SIG-M5 (cell line): ENCODE results near the gene STAMBPL1.

Source experiments
- DNase-seq: peaks from one replicate; lab custom pipeline; 2025; lab: John Stamatoyannopoulos, UW

STAMBPL1 gene

DNA sequence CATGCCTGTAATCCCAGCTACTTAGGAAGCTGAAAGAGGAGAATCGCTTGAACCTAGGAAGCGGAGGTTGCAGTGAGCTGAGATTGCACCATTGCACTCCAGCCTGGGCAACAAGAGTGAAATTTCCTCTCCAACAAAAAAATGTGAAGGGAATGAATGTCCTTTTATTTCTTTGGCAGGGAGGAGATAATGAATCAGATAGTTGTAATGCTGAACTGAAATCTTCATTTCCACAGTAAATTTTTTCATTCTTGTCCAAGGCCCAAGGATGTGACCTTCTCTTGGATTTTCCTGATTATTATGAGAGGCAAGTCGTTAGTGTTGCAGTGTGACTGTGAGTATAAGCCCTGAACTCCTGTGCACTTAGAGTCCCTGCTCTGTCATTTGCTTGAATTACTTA lies 13.6 kb downstream of the STAMBPL1 start:
- no peak for DNase-seq

DNA sequence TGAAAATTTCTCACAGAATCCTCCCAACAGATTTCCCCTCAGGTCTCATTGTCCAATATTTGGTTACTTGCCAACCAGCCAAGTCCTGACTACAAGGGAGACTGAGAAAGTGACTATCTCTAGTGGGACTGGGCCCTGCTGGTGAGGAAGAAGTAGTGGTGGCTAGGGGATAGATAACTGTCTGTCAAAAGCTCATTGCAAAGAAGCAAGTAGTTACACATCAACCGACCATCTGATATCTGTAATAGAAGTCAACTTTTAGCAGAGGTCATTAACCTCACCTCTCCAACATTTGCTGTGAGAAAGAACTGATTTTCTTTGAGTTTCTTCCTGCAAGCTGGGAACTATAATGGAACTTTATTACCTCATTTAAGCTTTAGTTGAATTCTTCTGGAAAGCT lies 15.2 kb downstream of the STAMBPL1 start:
- DNase-seq = no peak

DNA sequence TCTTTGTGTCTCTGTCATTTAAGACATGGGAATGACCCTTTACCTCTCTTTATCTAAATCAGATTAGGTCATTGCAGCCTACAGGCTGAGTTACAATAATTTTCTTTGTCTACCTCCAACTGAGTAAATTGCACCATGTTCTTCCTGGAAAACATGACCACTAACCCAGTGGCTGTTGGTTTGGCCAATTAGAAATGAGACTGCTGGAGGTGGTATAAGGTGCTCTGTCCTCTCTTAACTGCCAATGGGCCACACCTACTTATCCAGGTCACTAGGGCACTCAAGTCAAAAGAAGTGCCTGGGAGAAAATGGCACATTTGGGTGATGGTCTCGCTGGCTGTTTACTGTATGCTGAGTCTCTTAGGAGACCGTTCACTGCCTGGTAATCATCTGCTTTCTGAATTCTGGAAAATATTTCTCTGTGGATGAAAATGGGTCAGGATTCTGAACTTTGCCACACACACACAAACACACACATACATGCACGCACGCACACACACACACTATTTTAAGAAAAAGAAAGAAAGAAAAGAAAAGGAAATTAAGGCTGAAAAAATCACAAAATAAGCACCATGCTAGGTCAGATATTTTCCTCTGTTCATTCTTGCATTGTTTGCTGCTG lies 16.4 kb downstream of the STAMBPL1 start:
- DNase-seq = no peak

DNA sequence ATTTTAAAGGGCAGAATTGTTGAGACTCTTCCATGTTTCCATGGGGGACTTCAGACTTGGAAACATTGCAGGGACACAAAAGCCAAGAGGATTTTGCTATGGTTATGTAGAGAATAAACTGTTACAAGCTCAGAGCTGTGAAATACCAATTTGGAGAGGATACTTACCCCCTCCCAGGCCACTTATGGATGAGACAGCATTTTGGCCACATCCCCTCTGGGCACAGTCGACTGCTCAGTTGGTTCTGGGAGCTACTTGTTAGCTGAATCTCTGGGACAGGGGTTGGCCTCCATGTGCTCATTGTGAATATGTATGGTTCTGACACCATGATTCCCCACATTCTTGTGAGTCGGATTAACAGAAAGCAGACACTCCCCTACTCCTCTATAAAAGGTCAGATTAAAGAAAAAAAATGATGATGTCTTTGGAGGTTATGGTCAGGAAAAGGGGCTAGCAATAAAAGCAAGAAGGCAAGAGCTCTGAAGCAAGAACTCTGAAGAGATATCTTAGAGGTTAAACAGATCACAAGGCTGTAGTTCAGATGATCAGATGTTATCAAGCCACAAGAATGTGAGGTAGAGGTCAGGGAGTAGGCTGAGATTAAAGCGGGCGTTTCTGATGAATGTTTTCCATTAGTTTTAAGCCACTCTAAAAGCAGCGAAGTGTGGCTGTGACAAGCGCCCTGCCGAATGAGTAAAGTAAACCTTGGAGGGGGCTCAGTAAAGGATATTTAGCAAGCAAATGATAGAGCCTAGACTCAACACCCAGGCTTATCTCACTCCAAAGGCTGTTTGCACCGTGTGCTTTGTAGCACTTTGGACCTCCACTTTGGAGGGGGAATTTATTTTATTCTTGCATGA lies 17.2 kb downstream of the STAMBPL1 start:
- DNase-seq = no peak

DNA sequence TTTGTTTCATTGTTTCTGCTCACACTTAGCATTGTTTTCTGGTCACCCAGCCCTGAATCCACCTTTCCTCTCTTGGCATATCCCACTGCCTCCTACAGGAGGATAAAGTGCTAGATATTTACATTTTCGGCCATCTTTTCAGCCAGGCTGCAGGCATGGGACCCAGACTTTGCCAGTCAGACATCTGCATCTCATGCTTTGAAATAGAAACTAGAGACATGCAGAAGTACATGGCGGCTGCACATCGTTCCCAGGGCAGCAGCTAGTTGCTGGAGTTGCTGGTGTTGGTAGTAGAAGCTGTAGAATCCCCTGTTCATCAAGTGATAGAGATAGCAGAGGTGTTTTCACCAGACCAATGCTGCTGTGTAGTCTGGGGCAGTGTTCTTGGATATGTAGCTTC lies 18.7 kb downstream of the STAMBPL1 start:
- DNase-seq = no peak

DNA sequence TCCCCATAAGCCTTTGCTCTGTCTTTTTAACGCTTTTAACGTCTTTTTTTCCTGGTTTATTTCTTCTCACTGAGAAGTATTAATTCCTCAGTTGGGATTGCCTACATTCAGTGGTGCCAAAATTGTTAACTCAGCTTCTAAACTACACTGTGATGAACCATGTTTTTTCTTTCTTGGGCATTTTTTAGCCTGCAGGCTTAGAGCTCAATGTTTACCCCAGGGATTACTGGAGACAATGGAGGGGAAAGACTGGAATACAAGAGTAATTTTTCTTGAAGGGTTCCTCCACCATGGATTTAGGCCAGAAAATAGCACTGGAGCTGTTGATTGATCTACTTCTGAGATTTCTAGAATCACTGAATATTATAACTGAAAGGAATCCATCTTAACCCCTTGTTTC lies 19.8 kb downstream of the STAMBPL1 start:
- no peak for DNase-seq

DNA sequence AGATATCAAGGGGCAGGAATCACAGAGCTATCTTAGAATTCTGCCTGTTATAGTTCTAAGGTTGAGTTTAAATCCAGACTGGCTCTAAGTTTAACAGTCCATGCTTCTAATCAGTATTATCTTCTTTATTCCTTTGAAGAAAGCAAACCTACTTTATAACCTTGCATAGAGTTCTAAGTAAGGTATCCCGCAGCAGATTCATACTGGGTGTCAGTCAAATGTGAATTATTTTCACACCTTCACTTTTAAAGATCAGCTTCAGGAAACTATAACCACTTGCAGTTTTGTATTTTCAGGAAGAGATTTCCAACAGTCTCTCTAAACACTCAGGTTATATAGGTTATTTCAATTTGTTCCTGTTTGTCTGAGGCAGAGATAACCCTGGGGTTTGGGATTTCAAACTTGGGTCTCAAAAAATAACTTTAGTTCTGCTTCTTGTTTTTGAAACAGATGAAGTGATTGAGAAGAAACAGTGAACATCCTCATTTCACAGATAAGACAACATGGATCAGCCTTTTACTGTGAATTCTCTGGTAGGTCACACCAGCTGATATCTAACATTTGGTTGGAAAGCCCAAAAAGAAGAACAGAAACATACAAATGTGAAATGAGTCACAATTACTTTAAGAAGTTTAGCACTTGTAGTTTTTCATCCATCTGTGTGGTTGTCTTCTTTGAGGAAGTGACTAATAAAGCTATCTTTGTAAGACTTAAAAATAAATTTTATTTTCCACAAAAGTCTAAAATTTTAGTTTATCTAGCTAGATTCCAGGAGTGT lies 21.4 kb downstream of the STAMBPL1 start:
- DNase-seq = peak; percentile 83

DNA sequence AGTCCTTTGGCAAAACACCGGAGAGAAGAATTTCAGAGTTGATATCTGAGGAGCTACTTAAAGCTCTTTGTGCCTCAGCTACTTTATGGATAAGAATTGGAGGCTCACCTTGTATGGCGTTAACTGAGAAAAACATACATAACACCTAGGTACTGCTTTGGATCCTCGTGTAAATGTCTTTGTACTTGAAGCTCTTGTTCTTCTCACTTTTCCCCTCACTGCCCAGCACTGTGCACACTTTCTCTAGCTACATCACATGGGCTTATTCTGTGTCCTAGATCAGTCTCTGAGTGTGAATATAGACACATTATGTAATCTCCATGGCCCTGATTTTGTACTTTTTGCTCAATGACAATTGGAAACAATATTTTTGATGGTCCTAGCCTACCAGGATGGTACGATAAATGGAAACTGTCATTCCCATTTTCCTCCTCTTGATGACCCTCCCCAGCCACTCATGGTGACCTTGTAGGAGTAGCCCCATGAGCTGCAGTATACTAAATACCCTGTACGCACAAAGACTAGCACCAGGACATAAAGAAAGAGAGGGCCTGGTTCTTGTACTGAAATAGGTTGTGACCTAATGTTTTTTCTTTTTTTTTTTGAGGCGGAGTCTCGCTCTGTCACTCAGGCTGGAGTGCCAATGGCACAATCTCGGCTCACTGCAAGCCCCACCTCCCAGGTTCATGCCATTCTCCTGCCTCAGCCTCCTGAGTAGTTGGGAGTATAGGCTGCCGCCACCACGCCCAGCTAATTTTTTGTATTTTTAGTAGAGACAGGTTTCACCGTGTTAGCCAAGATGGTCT lies 22.1 kb downstream of the STAMBPL1 start:
- DNase-seq = no peak

DNA sequence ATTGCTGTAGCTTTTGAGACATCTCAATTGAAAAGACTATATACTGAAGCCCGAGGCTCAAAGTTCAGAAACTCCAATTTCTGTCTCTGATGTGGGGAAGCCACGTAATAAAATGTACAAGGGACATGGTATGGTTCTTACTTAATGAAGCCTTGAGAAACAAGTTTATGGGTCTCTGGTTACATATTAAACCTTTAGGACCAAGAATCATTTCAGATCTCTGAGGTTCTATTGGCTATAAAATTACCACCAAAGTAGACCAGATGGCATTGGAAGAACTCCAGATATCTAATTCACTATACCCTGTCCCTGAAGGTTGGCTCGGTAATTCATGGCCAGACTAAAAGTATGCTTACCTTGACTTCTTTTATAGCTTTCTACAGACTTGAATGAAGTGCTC lies 23.7 kb downstream of the STAMBPL1 start:
- no peak for DNase-seq

DNA sequence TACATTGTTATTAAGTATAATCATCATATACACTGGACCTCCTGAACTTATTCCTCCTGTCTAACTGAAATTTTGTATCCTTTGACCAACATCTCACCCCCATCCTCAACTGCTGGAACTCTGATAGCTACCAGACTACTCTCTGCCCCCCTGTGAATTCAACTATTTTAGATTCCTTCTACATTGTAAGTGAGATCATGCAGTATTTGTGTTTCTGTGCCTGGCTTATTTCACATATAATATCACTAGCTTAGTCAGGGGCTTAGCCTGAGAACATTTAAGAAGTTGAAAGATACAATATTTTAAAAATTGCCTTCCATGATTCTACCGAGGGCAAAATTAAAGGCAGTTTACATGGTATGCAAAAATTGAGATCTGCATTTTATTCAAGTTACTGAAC lies 26.9 kb downstream of the STAMBPL1 start:
- no peak for DNase-seq

DNA sequence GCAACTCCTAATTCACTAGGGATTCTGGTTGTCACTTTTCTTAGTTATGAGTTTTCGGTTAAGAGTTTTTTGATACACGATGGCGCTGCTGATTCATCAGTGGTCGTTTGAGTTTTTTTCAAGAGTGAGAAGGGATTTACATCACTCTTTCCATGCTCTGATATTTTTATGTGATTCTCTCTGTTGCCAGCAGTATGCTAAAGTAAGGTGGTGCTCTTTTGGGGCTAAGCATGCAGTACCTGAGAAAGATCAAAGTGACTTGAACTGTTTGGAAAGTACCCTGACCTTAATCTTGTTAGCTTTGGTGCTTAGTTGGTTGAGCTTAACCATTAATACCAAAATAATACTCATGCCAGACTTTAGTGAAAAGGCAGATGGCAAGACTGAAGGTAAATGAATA lies 28.1 kb downstream of the STAMBPL1 start:
- DNase-seq = no peak

DNA sequence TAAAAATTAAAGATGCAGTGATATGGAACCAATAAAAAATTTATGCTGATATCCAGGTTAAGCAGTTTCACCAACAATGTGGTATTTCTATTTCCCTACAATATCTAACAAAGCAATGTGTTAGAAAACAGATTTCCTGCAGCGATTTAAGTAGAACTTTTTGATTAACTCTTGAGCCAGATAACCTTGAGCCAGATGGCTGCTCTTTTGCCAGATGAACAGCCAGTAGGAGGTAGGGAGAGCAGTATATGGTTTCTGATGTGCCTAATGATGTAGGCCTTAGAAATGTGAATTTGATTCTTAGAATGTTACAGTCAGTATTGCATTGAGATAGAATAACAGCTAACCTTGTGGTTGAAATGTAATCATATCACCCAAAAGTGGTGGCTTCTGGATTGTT lies 31.1 kb downstream of the STAMBPL1 start:
- DNase-seq = no peak

DNA sequence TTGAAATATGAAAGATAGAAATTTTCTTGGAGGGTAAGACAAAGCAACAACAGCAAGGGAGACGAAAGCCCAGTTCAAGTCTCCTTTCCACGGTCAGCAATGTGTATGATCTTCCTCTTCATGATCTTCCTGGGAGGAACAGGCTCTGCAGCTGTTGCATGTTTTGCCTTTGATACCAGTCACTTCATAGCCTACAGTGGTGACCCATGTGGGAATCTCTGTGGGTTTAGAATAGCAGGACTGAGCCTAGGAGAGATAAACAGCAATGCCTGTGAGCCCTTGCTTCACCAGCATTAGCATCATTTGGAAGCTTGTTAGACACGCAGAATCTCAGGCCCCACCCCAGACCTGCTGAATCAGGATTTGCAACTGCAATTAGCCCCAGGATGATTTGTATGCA lies 31.8 kb downstream of the STAMBPL1 start:
- no peak for DNase-seq

DNA sequence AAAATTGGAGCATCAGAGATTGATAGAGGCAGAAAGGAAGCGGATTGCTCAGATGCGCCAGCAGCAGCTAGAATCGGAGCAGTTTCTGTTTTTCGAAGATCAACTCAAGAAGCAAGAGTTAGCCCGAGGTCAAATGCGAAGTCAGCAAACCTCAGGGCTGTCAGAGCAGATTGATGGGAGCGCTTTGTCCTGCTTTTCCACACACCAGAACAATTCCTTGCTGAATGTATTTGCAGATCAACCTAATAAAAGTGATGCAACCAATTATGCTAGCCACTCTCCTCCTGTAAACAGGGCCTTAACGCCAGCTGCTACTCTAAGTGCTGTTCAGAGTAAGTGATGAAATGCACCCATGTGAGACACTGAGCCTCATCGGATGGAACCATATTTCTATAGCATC lies 33.1 kb downstream of the STAMBPL1 start:
- no peak for DNase-seq

DNA sequence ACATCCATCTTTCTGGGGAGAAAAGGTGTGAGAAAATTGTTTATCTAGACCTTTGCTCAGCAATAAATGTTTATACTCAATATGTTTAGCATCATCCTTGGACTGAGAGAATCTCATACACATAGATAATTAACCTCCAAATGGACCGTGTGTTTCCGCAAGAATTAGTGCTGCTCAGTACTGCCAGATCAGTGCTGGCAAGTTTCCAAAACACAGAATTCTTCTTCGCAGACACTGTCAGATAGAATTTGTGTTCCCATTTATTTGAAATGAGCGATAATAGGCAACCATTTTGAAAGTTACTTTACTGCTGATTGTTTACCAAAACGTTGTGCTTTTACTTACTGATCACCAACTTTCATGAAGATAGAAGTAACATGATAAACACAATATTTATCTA lies 33.7 kb downstream of the STAMBPL1 start:
- no peak for DNase-seq

DNA sequence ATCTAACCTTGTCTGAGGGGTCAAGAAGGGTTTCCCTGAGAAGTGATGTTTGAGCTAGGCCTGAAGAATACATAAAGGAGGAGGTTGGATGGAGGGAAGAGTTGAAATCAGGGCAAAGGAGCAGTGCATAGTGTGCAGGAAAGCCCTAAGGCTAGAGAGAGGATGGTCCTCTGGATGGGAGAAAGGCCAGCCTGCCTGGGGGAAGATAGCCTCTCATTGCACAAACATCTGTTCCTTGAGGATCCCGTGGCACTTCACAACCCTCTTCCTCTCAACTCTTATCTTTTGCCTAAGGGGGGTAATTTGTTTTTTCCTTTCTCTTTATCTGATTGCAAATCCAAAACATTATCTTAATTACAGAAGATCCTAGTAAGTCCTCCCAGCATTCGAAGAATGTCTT lies 35.7 kb downstream of the STAMBPL1 start:
- DNase-seq = no peak

DNA sequence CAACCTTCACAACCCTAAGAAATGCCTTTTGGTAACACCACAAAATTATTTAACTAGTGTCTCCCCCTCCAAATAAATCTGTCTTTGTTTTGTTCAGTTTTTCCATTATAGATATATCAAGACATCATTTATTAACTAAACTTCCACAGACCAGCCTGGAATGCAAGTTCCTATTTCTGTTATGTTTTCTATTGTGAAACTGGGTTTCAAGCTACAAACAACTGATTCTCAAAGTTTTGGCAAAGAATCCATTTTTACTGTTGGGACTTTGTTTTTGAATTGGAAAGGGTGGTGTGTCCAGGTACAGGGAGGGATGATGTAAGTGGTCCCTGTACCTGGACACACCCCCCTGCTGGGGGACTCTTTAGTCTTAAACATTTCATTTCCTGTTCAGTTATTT lies 36.2 kb downstream of the STAMBPL1 start:
- DNase-seq = no peak

DNA sequence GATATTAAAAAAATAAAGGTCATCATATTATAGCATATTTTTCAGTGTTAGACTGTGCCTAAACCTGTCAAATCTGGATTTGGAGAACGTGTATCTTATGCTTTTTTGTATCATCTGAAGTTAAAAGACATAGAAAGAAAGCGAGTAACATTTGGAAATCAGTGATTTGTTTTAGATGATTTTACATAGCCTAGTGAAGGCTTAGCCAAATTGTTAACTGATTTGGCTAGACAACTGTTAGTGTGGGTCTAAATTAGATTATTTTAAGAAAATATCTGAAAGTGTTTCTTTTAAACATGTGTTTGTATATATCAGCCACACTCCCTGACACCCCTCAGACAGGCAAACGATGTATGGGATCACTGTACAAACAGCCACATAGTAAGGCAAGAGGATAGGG lies 36.9 kb downstream of the STAMBPL1 start:
- no peak for DNase-seq

DNA sequence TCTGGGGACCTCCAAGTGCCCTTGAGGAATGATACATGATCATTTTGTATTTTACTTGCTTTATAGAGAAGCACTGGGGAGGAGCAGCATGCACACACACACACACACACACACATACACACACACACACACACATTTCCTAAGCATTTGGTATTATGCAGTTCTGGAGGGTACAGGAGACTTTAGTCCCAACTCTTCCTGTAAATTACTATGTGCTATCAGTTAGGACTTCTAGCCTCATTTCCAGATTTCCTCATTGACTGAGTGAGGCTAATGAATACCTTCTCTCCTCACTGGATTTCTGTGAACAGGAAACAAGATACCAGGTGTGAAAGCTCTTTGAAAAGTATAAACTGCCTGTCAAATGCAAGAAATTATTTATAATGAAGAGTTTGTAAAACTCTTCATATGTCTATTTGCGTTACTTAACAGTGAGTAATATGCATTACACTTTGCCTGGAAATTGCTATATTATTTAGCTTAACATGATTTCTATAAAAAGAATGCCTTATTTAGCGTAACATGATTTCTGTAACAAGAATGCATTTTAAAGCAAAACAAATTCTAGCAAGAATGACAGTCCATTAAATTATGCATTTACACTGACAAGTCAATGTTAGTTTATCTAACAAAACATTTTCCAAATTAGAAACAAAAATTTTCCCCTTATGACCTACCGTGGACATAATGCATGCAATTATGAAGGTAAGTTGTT lies 38.3 kb downstream of the STAMBPL1 start:
- DNase-seq = no peak

DNA sequence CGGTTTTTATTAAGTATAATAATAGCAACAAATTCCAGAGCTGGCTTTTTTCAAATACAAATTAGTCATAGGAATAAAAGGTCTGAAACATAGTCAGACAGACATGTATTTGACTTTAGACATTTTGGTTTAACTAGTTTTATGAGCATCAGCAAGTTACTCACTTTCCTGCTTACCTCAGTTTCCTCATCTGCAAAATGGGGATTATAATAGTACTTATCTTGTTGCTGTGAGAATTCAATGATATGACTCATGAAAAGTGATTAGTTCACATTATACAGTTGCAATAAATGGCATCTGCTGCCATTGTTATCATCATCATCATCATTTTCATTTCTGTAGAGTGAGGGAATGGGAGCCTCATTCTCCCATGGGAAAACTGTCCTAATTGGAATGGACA lies 39.0 kb downstream of the STAMBPL1 start:
- no peak for DNase-seq

DNA sequence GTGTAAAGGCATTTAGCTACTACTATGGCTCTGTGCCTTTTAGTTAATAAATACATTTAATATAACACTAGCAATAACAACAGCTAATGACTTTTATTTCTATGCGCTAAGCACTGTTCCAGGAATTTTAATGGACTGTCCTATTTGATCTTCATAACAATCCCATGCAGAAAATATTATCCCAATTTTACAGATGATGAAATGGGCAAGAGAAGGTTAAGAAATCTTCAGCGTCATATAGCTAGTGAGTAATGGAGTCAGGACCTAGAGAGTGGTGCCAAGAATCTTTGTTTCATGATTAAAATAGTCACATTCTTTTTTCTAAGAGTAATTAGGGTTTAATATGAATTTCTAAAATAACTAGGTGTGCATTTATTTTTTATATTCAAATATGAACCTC lies 40.2 kb downstream of the STAMBPL1 start:
- DNase-seq = no peak
